COLO829 (cell line): ENCODE results near the gene STON2.

Source experiments
- DNase-seq: peaks from one replicate; pipeline ENCODE4 v3.0.0; 2012; ENCODE audit warnings: low spot score

STON2 gene

DNA sequence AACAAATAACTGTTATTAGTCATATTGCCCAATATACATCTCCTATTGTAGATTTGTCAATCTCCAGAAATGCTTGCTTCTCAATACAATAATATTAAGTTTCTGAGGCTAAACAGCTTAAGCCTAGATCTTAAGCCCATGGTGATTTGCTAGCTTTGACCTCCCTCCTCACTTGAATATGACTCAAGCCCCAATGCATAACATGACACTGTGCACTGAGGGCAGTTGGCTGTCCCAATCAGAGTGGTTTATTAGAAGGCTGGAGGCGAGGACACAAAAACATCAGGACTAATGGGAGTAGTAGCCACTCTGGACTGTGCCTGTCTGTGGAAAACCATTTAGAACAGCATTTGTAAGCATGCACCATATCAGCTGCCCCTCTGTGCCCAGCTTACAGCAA, 98.3 kb downstream of the STON2 start:
- no peak for DNase-seq

GRCh38 chr14:81301371-81301770, 98.8 kb downstream of the STON2 start:
- no peak for DNase-seq

GRCh38 chr14:81298911-81299310, 101.2 kb downstream of the STON2 start:
- DNase-seq: no peak

DNA sequence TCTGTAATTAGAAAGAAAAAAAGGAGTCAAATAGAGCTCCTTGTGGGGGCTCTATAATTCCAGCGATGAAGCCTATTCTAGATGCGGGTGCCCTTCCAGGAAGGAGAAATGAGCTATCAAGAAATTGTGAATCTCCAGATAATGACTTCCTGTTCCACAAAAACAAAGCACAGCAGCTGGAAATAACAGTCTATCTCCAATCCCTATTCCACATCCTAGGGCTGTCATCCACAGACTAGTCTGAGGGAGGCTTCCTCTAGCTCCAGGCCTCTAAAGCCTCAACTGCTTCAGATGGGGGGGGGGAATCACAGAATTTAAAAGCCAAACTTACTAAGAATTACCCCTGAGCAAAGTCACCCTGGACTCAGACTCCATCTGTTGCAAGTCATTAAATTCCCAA, 102.0 kb downstream of the STON2 start:
- DNase-seq: no peak

DNA sequence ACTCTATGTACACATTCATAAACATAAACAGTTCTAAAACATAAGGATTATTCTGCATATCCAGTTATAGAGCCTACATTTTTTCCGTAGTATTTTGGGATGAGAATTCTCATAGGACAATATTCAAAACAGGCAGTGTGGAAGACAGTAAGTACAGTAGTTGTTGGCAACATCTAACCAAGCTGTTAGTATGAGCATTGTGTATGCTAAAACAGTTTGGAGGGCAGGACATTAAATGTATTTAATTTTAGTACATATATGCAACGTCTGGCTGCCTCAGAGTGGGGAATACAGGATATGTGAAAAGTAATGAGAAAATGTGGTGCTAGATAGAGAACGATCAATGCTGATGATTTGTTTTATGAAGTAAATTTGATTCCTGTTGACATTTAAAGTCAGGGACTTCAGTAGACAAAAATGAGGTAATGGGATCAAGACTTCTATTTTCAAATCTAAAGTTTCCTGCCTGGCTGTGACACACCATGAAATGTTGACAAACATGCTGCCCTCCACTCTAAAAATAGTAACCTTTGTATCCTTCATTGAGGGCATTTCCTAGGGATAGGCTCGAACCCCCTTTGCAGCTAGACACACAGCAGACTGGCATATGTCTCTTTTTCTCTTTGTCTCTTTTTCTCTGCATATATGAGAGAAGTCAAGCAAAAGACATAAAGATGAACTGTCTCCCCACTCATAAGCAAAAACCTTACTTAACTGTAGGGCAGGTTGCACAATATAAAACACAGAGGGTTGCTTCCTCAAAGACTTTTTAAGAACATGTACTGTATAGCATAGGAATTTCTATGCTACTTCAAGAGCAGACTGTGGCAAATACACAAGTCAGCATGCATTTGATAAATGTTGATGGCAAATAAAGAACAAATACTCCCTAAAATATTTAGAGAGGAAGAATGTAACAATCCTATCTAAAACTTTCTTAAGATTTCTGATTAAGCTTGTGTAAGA, 103.9 kb downstream of the STON2 start:
- DNase-seq: no peak

- no peak for DNase-seq
These were observed 110.6 kb downstream of the STON2 start for GRCh38 chr14:81289516-81289915.

DNA sequence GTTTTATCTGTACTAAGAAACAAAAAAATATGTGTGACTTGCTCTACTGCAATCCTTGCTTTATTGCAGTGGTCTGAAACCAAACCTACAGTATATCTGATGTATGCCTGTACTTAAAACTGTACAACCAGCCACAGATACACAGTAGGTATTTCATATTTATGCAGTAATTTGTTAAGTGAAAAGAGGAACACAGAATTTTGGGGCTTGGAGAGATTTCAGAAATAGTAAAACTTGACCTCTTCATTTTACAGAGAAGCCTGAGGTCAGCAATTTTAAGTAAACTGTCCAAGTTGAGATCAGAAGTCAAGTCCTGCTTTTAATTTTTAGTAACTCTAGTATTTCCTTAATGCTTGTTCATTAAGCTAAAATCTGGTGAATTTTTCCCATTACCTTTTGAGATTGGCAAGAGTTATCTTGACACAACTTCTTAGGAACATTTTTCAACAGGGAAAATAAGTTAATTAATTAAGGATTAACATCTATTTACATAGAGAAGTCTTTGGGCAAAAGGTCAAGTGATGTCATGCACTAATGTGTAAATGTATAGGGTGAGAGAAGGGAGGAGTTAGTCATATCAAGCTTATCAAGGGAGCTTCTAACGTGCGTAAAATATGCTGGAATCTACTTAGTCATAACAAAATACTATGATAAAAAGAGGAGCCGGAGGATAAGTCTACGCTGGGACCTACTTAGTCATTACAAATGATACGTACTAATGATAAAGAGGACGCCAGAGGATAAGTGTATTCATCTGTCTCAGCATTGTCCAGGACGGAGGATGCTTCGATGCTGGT, 113.4 kb downstream of the STON2 start:
- no peak for DNase-seq

DNA sequence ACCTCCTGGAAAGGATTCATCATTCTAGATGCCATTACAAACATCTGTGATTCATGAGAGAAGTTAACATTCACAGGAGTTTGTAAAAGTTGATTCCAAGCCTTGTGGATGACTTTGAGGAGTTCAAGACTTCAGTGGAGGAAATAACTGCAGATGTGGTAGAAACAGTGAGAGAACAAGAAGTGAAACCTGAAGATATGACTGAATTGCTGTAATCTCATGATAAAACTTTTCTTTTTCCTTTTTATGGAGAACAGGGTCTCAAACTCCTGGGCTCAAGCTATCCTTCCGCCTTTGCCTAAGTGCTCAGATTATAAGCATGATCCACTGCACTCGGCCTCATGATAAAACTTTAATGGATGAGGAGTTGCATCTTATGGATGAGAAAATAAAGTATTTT, 114.9 kb downstream of the STON2 start:
- no peak for DNase-seq

DNA sequence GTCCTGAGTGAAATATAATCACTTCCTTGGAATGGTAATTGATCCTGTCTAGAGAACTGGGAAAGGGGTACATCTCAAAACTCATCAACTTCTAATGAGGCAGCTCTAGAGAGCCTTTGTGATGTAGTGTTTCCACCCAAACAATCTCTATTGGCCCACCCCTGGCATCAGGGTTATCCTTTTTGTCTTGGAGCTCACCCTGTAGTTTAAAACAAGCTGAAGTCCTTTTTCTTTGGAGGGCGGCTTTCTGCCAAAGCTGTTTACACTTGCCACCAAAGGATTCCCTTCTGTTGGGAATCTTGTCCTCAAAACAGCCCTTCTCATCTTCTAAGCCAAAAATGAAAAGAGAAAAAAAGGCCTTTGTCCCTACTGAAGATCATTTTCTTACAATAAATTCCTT, 118.8 kb downstream of the STON2 start:
- DNase-seq: no peak

DNA sequence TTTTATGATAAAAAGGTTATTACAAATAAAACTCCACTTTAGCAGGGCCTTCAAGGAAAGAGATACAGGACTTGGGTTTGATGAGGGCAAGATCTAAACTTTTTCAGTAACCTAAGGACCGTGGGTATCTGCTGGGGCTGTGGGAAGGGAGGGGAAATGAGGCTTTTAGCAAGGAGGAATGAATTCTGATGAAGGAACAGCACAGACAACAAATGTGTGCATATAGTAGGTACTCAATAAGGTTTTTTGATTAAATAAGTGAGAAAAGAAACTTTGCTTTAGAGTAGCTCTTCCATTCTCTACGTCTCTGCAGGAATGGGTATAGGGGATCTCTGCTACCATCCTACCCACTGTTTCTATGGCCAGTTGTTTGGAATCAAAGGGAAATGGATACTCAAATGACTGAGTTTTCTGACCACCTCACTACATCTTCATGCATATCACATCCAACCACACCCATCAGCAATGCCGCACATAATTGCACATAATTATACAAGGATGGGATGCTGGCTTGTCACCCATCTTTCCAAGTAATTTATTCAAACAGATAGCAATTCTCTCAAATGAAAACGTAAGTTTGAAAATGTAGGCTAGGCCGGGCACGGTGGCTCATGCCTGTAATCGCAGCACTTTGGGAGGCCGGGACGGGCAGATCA, 119.9 kb downstream of the STON2 start:
- DNase-seq: no peak

GRCh38 chr14:81277096-81277495, 123.0 kb downstream of the STON2 start:
- DNase-seq: no peak

DNA sequence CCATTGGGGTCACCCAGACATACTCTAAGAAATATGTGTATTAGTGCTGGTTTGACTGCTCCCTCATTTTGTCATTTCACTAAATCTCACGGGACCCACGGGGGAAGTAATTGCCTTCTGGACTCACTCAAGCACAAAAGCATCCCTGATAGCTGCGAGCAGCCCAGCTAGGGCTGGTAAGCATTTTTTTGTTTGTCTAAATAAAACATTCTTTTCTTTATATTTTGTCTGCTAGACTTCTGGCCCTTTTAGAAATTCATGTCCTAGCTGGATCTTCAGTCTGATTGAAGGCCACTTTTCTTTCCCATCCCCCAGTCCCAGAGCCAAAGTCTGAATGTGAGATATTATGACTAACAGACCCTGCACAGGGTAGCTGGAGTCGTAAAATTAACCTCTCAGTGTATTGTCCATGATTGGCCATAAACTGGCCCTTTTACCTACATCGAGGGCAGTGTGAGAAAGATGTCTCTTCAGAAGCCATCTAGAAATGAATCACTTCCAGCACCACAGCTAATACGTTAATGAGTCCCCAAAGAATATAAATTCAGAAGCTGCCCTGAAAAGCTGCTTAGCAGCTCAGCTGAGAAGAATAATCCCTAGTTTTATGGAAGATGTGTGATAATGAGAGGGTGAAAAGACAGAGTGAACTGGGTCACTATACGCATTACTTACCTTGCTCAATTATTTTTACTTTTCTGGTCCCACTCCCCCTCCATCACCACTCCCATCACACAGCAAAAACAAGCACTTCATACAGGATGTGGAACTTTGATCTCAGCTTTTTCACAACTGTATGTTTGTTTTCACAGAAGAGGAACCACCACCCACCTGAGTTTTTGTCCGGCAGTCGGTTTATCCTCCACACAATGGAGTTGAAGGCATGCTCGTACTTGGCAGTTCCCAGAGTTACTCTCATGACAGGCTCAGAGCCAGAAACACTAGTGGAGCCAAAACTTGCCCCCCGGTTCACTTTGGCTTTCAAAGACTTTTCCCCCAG, 123.8 kb downstream of the STON2 start:
- no peak for DNase-seq

GRCh38 chr14:81275305-81276072, 124.6 kb downstream of the STON2 start:
- peak; percentile 49 for DNase-seq

DNA sequence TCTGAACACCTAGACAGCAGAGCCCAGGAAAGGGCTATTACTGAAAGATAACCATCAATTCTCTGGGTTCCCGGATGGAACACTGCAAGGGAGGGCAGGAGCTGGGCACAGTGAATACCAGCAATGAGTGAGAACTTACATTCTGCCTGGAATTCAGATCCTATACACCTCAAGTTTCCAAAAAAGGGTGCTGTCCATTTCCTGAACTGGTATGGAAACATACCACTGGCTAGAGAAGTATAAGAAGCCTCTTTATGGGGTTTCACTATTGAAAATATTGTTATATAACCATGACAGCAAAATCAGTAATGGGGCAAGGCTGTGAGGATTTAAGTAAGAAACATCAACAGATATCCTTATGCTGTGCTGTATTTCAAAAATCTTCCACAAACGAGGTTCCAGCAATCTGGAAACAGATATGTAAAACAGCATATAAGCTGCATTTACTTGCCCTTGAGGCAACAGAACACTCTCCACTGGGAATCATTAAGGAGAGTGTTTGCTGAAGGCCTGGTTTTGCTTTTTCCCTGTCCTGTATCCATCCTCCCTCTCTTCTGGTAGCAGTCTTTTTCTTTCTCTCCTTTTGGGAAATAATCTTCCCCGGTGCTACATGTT, 126.1 kb downstream of the STON2 start:
- DNase-seq: no peak

DNA sequence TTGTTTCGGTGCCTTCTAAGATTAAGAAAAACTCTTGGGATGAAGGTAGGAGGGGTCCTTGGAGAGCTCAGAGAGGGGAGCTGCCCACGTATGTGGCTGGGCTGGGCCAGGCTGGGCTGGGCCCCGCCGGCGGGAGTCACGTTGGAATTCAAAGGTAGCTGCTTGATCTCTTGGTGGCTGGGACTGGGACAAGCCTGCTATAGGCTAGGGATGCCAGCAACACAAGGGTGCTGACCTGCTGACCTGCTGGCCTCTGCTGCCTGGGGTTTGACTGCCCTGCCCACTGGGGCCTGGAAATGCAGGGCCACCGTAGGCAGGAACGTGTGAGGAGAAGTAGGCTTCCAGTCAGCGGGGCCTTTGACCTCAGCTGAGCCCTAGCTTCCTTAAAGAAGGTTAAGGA, 126.6 kb downstream of the STON2 start:
- no peak for DNase-seq

GRCh38 chr14:81272317-81272716, 127.8 kb downstream of the STON2 start:
- no peak for DNase-seq

GRCh38 chr14:81269979-81270375, 130.1 kb downstream of the STON2 start:
- DNase-seq: no peak

DNA sequence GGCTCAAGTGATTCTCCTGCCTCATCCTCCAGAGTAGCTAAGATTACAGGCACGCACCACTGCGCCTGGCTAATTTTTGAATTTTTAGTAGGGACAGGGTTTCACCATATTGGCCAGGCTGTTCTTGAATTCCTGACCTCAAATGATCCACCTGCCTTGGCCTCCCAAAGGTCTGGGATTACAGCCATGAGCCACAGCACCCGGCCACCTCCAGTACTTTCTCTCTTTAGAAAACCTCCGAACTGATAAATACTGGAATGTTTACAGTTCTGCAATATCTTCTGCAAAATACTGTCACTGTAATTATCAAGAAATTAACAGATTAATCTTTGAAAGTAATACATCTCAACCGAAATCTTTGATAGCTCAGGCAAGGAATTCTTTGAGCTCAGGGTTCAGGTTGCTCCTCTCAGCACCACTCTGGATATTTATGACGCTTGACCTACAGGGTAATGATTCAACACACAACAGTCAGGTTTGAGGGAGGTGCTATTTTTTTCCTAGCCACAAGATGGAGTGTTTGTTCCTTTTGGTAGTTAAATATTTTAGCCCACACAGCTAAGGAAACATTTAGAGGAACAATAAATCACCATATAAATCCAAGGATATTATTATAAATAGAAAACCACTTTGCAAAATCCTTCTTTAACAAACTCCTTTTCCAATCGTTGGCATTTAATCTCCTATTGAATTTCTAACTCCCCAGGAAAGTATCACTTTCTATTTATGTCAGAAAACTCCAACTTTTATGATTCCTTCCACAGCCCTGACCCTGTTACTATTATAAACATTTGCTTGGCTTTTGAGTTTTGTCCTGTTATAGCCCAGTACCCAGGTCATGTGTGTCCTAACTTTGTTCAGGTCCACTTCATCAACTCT, 130.8 kb downstream of the STON2 start:
- DNase-seq: peak; percentile 91

DNA sequence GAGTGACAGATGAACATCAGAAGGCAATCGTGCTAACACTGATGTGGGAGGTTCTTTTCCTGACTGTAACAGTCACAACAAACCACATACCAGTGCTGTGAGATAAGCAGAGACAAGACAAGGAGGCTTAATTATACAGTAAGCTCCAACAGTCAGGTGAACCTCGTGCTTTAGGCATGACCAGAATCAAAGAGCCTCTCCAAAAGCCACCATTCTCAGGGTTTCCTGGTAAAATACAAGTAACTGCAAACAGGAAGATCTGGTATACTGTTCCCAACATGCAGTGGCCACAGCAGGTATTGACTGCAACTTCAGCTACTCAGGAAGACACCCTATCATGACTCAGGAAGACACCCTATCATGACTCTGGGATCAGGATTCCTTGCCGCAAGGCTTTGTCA, 132.1 kb downstream of the STON2 start:
- DNase-seq: peak; percentile 40
